Heart right ventricle (tissue), 16 donors: Measurements from ENCODE around the gene TRPT1. TPM values are rescaled to one million over a fixed set of nuclear protein-coding genes. Genes with fewer than 3 reads are reported as not detected.

Source experiments
- ATAC-seq, 8 donors: fragments of 200-7000 bp; cut with Tn5 transposase; one replicate each; pipeline ENCODE4 v1.9.1; 2020; ENCODE audit warnings: mild to moderate bottlenecking in 8 of 8, moderate library complexity in 8 of 8, moderate number of reproducible peaks in 1 of 8
- DNase-seq, 2 donors: peaks; one replicate each; pipeline ENCODE4 v3.0.0-alpha.2; 2020
- H3K27ac ChIP-seq, 10 donors: fragments of 200-600 bp; sonication (generic) in 2 of 10; one replicate each; pipeline versions ENCODE4 v1.5.0 to v1.8.0; 2020 to 2022; ENCODE audit warnings: mild to moderate bottlenecking in 3 of 10
- H3K27me3 ChIP-seq, 7 donors: fragments of 200-600 bp; one replicate each; pipeline ENCODE4 v1.8.0; 2021 to 2022; ENCODE audit warnings: mild to moderate bottlenecking in 2 of 7
- H3K36me3 ChIP-seq, 9 donors: fragments of 200-600 bp; sonication (generic) in 1 of 9; one replicate each; pipeline versions ENCODE4 v1.5.0 to v1.8.0; 2020 to 2022; ENCODE audit warnings: mild to moderate bottlenecking in 2 of 9
- H3K4me1 ChIP-seq, 9 donors: fragments of 200-600 bp; sonication (generic) in 1 of 9; one replicate each; pipeline versions ENCODE4 v1.5.0 to v1.8.0; 2020 to 2022; ENCODE audit warnings: mild to moderate bottlenecking in 4 of 9
- H3K4me3 ChIP-seq, 10 donors: fragments of 200-600 bp; sonication (generic) in 2 of 10; one replicate each; pipeline versions ENCODE4 v1.5.0 to v1.8.0; 2020 to 2022; ENCODE audit warnings: mild to moderate bottlenecking in 7 of 10, moderate library complexity in 2 of 10
- H3K9me3 ChIP-seq, 11 donors: fragments of 200-600 bp in 10 of 11; sonication (generic) in 2 of 11; one replicate each; pipeline versions ENCODE4 v1.5.0 to v1.8.0; 2013 to 2022; ENCODE audit warnings: mild to moderate bottlenecking in 2 of 11, control low read depth in 1 of 11, moderate library complexity in 1 of 11
- WGBS, 2 donors: extraction: QIAGEN DNeasy Blood & Tissue Kit; methylation state at CpG; one replicate each; pipeline ENCODE4 v1.1.7; 2013; ENCODE audit warnings: inconsistent platforms in 1 of 2; 5-methylcytosine and 5-hydroxymethylcytosine counted together
- intact Hi-C, 10 donors: fragments of 100-400 bp; cut with DNase I; formaldehyde crosslinking; loops; one replicate each; pipeline versions ENCODE4 v1.11.1 to v1.14.2; 2022
- polyA plus RNA-seq, 2 donors: library from polyadenylated mRNA; stranded (reverse); fragments of 200-250 nt; gene quantifications; one replicate each; pipeline ENCODE4 v1.2.3, GENCODE V29; 2013
- total RNA-seq, 10 donors: library from RNA; stranded (reverse); fragmentation: NEBNext Ultra II Directional in 3 of 10; extraction: Animal tissue kit (Norgen Biotek cat#: 25700) in 3 of 10; gene quantifications; one replicate each; pipeline versions ENCODE4 v1.2.1 to v1.2.4, GENCODE V29; 2021 to 2023
- TF ChIP-seq, protein P1 (sequence below), 9 donors: fragments of 200-600 bp; sonication (generic) in 2 of 9; IDR thresholded peaks; one replicate each; pipeline versions ENCODE4 v1.5.0 to v1.8.0; 2021 to 2022; ENCODE audit warnings: antibody characterized with exemption in 9 of 9, mild to moderate bottlenecking in 5 of 9, moderate library complexity in 1 of 9
- donor health status: Arrhythmogenic right ventricular cardiomyopathy.
- donor health status: ischemic (EF 13 %, LVEDD 7.1; RV severe dilation, severe dysfunction).
- donor health status: healthy with polysubstance abuse.
- donor health status: DM: no; HTN: yes; CAD: no.
- donor health status: DM: no; HTN: no; CAD: no.
- donor health status: ischemic (EF 25% LVEDD 6.9; RV normal size, moderate dysfunction).
- donor health status: ischemic (EF 25% LVEDD 5.7; RV mildly dilated, moderate dysfunction).
- donor health status: healthy.
- donor health status: DM: yes; HTN: yes; CAD: no.
- donor health status: Ischemic cardiomyopathy.
- donor health status: ischemic (EF 35%, LVEDD 5.7; RV mildly dilated, moderate dysfunction).
- donor health status: nonischemic (EF 11% LVEDD 7.7; RV severe dilation, severe dysfunction).
- donor health status: DM: yes; HTN: yes; CAD: no.
- donor health status: PGD.
- donor health status: ischemic (EF 29% LVEDD 5.4; RV normal size, mild dysfunction).
- donor health status: nonischemic (EF 23%, LVEDD 6.1; RV moderate dilation, normal function).

Gene TRPT1
- total and polyA plus RNA-seq, 12 donors = 50.5 to 188 (median 67.1) TPM

DNA sequence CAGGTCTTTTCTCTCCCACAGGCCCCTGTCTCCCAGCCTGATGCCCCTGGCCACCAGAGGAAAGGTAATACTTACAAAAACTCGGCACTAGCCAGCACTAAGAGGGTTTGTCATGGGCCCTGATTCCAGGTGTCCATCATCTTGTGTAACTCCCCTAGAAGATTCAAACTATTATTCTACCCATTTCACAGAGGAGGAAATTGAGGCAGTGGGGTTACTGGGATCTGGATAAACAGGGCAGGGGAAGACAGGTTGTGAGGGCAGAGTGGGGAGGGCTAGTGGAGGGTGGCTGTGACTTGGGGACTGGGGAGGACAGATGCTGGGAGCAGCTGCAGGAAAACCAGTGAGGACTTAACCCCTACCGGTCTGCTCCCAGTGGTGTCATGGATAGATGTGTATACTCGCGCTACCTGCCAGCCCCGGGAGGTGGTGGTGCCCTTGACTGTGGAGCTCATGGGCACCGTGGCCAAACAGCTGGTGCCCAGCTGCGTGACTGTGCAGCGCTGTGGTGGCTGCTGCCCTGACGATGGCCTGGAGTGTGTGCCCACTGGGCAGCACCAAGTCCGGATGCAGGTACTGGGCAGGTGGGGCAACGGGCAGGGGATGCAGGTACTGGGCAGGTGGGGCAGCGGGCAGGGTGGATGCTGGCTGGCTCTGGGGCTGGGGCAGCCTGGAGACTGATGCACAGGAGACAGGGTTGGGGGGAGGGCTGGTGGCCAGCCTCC is 9.6 kb upstream of the TRPT1 start:
- TF ChIP-seq, protein P1, sequence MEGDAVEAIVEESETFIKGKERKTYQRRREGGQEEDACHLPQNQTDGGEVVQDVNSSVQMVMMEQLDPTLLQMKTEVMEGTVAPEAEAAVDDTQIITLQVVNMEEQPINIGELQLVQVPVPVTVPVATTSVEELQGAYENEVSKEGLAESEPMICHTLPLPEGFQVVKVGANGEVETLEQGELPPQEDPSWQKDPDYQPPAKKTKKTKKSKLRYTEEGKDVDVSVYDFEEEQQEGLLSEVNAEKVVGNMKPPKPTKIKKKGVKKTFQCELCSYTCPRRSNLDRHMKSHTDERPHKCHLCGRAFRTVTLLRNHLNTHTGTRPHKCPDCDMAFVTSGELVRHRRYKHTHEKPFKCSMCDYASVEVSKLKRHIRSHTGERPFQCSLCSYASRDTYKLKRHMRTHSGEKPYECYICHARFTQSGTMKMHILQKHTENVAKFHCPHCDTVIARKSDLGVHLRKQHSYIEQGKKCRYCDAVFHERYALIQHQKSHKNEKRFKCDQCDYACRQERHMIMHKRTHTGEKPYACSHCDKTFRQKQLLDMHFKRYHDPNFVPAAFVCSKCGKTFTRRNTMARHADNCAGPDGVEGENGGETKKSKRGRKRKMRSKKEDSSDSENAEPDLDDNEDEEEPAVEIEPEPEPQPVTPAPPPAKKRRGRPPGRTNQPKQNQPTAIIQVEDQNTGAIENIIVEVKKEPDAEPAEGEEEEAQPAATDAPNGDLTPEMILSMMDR (IDR thresholded peaks at IDR 0.05) = no peak
- H3K9me3 ChIP-seq = no peaks in the 10 kb centered on the region
- H3K4me3 ChIP-seq = peak overlapping the region; percentile 53 to 85 (median 72)
- H3K36me3 ChIP-seq = peaks cover 0 to 30% (median 0%) of the 10 kb centered on the region in 9 donors
- 78 to 81% methylated on average over 11 to 12 of the region's 12 CpGs for WGBS, 2 donors
- ATAC-seq = no peak
- intact Hi-C loops = no loop called here
- peaks cover 4 to 74% (median 47%) of the 10 kb centered on the region in 9 donors for H3K4me1 ChIP-seq
- H3K27me3 ChIP-seq = no peaks in the 10 kb centered on the region
- H3K27ac ChIP-seq = peak overlapping the region; percentile 86 to 96 (median 91)
- no peak for DNase-seq

DNA sequence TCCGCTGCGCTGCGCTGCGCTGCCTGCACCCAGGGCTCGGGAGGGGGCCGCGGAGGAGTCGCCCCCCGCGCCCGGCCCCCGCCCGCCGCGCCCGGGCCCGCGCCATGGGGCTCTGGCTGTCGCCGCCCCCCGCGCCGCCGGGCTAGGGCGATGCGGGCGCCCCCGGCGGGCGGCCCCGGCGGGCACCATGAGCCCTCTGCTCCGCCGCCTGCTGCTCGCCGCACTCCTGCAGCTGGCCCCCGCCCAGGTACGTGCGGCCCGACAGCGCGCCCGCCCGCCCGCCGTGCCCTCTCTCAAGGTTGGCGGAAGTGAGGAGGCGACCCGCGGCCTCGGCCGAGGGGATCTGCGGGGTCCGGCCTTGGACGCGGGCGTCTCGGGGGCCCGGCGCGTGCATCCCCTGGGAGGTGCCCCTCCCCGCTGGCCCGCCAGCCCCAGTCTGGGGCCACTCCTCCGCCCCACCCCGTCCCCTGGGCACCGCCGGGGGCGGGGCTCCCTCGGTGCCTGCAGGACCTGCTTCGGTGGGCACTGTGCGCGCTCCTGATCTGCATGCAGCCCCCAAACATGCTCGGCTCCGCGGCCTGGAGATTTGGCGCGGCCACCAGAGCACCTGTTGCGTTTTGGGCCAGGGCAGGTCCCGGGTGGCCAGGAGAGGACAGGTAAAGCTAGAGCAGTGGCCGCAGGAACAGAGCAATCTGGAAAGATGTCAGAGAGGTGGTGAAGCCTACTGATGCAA is 8.8 kb upstream of the TRPT1 start:
- H3K4me1 ChIP-seq = peaks cover 2 to 71% (median 41%) of the 10 kb centered on the region in 9 donors
- WGBS, 2 donors = 3 to 4% methylated on average over 44 to 65 of the region's 80 CpGs
- H3K36me3 ChIP-seq = peaks cover 0 to 30% (median 0%) of the 10 kb centered on the region in 9 donors
- DNase-seq (peak in 1 of 2 donors; percentile 69), ATAC-seq (peak; percentile 11 to 47 (median 30))
- TF ChIP-seq, protein P1 (IDR thresholded peaks at IDR 0.05) = peak in 2 of 9 donors; percentile 5 to 32
- no peaks in the 10 kb centered on the region for H3K27me3 ChIP-seq
- H3K4me3 ChIP-seq = peak overlapping the region; percentile 53 to 85 (median 72)
- H3K27ac ChIP-seq = peak overlapping the region; percentile 86 to 96 (median 91)
- no peaks in the 10 kb centered on the region for H3K9me3 ChIP-seq
- intact Hi-C loops = no loop called here

DNA sequence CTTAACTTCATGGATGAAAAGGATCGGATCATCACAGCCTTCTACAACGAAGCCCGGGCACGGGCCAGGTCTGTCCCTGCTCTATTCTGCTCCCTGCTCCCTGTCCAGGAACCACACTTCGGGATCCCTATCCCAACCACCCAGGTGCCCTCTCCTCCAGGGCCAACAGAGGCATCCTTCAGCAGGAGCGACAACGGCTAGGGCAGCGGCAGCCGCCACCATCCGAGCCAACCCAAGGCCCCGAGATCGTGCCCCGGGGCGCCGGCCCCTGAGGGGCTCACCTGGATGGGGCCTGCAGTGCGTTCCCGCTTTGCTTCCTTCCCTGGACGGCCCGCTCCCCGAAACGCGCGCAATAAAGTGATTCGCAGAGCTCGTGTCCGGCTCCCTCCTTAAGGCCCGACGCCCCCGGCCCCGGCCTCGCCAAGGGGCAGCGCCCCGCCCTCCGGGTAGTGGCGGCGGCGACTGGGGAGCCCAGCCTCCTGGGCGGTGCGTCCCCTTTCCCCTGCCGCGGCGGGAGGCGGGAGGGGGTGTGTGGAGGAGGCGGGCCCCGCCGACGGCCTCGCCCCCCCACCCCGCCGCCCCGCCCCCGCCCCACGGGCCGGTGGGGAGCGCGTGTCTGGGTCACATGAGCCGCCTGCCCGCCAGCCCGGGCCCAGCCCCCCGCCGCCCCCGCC is 8.1 kb upstream of the TRPT1 start, which contains the start of gene VEGFB:
TSS of gene VEGFB (plus strand) at position 672 of the 674 bp plus-strand sequence. CDS start 250 bp downstream, outside the sequence.
- WGBS, 2 donors = 2% methylated on average over 45 to 61 of the region's 62 CpGs
- DNase-seq = peak; percentile 74 to 84
- Histone ChIP-seq H3K4me1 (peaks cover 2 to 71% (median 46%) of the 10 kb centered on the region in 9 donors), H3K9me3 (no peaks in the 10 kb centered on the region), H3K27ac (peak within 1 kb of the TSS; percentile 86 to 96 (median 91)), H3K4me3 (peak within 1 kb of the TSS; percentile 58 to 85 (median 75)), H3K36me3 (peaks cover 0 to 25% (median 0%) of the 10 kb centered on the region in 9 donors), H3K27me3 (no peaks in the 10 kb centered on the region)
- TF ChIP-seq, protein P1 (IDR thresholded peaks at IDR 0.05) = no peak
- intact Hi-C loops = no loop called here
- ATAC-seq = peak; percentile 46 to 69 (median 59)

DNA sequence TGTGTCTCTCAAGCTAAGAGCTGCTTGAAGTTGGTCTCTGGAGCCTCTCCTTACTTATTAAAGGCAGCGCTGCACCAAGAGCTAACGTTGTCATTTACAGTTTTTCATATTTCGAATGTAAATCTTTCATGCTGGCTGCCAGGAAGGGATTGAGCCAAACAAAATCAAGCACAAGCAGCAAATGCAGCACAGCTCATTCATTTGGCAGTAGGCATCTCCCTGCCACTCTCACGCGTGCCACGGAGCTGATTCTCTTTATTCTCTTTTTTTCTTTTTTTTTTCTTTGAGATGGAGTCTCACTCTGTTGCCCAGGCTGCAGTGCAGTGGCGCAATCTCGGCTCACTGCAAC is 7.0 kb upstream of the TRPT1 start:
- 88 to 92% methylated on average over 8 of the region's 8 CpGs for WGBS, 2 donors
- H3K4me1 ChIP-seq = peaks cover 2 to 70% (median 47%) of the 10 kb centered on the region in 9 donors
- TF ChIP-seq, protein P1 (IDR thresholded peaks at IDR 0.05) = no peak
- no peak for DNase-seq
- H3K27me3 ChIP-seq = no peaks in the 10 kb centered on the region
- peak overlapping the region in 1 of 10 donors; percentile 31 for H3K27ac ChIP-seq
- H3K9me3 ChIP-seq = no peaks in the 10 kb centered on the region
- no peak overlapping the region for H3K4me3 ChIP-seq
- H3K36me3 ChIP-seq = peaks cover 0 to 16% (median 0%) of the 10 kb centered on the region in 9 donors
- intact Hi-C loops = no loop called here
- no peak for ATAC-seq
